Astrocyte (in vitro differentiated cells and primary cell): ENCODE data around the gene ARID5B. TPM values are rescaled to one million over a fixed set of nuclear protein-coding genes. Genes with fewer than 3 reads are reported as not detected.

Experiments used
- DNase-seq: peaks from one replicate; pipeline ENCODE4 v3.0.0-alpha.2; 2010; ENCODE audit warnings: low read depth
- FAIRE-seq: peaks from 2 replicates; lab custom pipeline; 2011; peaks lifted over from hg19 to GRCh38; lab: Jason Lieb, UNC
- H2AFZ ChIP-seq: 2 replicates; pipeline ENCODE4 v1.6.0; 2012; ENCODE audit warnings: low read depth, low read length, inconsistent platforms
- H3K27ac ChIP-seq: 2 replicates; pipeline ENCODE4 v1.5.1; 2011; ENCODE audit warnings: low read depth, low read length, inconsistent platforms
- H3K27me3 ChIP-seq: 2 replicates; pipeline ENCODE4 v1.6.0; 2011; ENCODE audit warnings: low read length, inconsistent platforms; ENCODE audit not compliant: insufficient read depth
- H3K36me3 ChIP-seq: 2 replicates; pipeline ENCODE4 v1.5.1; 2011; ENCODE audit warnings: low read length, inconsistent platforms; ENCODE audit not compliant: insufficient read depth
- H3K4me1 ChIP-seq: 2 replicates; pipeline ENCODE4 v1.5.1; 2011; ENCODE audit warnings: low read length, inconsistent platforms; ENCODE audit not compliant: insufficient read depth
- H3K4me2 ChIP-seq: 2 replicates; pipeline ENCODE4 v1.6.0; 2012; ENCODE audit warnings: low read length, inconsistent platforms
- H3K4me3 ChIP-seq: 2 replicates; pipeline ENCODE4 v1.5.1; 2011; ENCODE audit warnings: low read depth, mild to moderate bottlenecking, low read length, inconsistent platforms; ENCODE audit not compliant: insufficient read depth
- H3K79me2 ChIP-seq: 2 replicates; pipeline ENCODE4 v1.6.0; 2012; ENCODE audit warnings: mild to moderate bottlenecking, low read length, inconsistent platforms; ENCODE audit not compliant: insufficient read depth
- H3K9ac ChIP-seq: 2 replicates; pipeline ENCODE4 v1.6.0; 2012; ENCODE audit warnings: mild to moderate bottlenecking, low read length, inconsistent platforms
- H3K9me3 ChIP-seq: 2 replicates; pipeline ENCODE4 v1.5.1; 2012; ENCODE audit warnings: low read depth, mild to moderate bottlenecking, low read length, inconsistent platforms; ENCODE audit not compliant: insufficient read depth
- H4K20me1 ChIP-seq: 2 replicates; pipeline ENCODE4 v1.6.0; 2012; ENCODE audit warnings: low read length, inconsistent platforms; ENCODE audit not compliant: insufficient read depth
- H3K27ac Mint-ChIP-seq: one replicate; pipeline ENCODE4 v1.8.0; 2021; ENCODE audit warnings: mild to moderate bottlenecking, mixed read lengths; ENCODE audit not compliant: unreplicated experiment
- H3K27me3 Mint-ChIP-seq: one replicate; pipeline ENCODE4 v1.8.0; 2021; ENCODE audit warnings: low read depth, mixed read lengths; ENCODE audit not compliant: unreplicated experiment
- H3K36me3 Mint-ChIP-seq: one replicate; pipeline ENCODE4 v1.8.0; 2021; ENCODE audit warnings: low read depth, mixed read lengths; ENCODE audit not compliant: unreplicated experiment
- H3K4me1 Mint-ChIP-seq: one replicate; pipeline ENCODE4 v1.8.0; 2021; ENCODE audit warnings: low read depth, mixed read lengths; ENCODE audit not compliant: unreplicated experiment
- H3K4me3 Mint-ChIP-seq: one replicate; pipeline ENCODE4 v1.8.0; 2021; ENCODE audit warnings: mild to moderate bottlenecking, moderate library complexity, mixed read lengths; ENCODE audit not compliant: unreplicated experiment
- H3K9me3 Mint-ChIP-seq: one replicate; pipeline ENCODE4 v1.8.0; 2021; ENCODE audit warnings: mild to moderate bottlenecking, mixed read lengths; ENCODE audit not compliant: unreplicated experiment
- CTCF ChIP-seq: IDR thresholded peaks from 2 replicates; pipeline ENCODE4 v1.5.1; 2011; ENCODE audit warnings: low read depth, mild to moderate bottlenecking, inconsistent platforms, low read length, moderate library complexity; ENCODE audit not compliant: insufficient read depth
- EZH2 ChIP-seq: IDR thresholded peaks from 2 replicates; pipeline ENCODE4 v1.6.1; 2012; ENCODE audit warnings: mild to moderate bottlenecking, low read length, inconsistent platforms; ENCODE audit not compliant: insufficient read depth
- total RNA-seq: library from RNA; stranded (reverse); gene quantifications from 2 replicates; pipeline ENCODE4 v1.2.1, GENCODE V29; 2021

ARID5B gene
- total RNA-seq, 1 donor from 2014 or later = 66.0 TPM

DNA sequence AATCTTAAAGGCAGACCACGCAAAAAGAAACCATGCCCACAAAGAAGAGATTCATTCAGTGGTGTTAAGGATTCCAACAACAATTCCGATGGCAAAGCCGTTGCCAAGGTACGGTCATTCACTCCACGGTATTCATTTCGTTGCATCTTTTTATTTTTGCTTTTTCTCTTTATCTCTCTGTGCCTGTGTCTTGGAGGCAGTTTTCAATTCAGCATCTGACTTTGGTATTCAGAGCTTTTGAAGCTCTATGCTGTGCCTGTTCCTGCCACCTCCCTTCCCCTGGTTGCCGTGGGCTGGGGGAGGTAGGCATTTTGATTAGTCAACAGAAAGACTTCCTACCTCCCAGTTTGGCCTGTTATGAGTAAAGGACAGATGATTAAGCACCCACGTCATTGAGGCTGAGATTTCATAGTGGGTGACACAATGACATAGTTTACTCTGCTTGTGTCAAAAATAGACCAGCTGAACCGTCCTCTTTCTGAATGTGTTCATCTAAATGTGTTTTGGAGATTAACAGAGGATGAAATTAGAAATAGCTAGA lies 149.5 kb downstream of the ARID5B start:
- Mint-ChIP-seq H3K4me1 (peaks cover 62% of the 10 kb centered on the region), H3K27ac (peak overlapping the region; percentile 98), H3K36me3 (peaks cover 33% of the 10 kb centered on the region), H3K4me3 (peak overlapping the region; percentile 98), H3K9me3 (no peaks in the 10 kb centered on the region), H3K27me3 (no peaks in the 10 kb centered on the region)
- no peak for TF ChIP-seq CTCF
- no peak for TF ChIP-seq EZH2
- H3K79me2 ChIP-seq = peaks cover 95% of the 10 kb centered on the region
- no peaks in the 10 kb centered on the region for H3K9me3 ChIP-seq
- H3K27ac ChIP-seq = peak overlapping the region; percentile 97
- peaks cover 47% of the 10 kb centered on the region for H3K36me3 ChIP-seq
- H3K9ac ChIP-seq = peak overlapping the region; percentile 98
- peaks cover 59% of the 10 kb centered on the region for H3K4me1 ChIP-seq
- H3K4me3 ChIP-seq = peak overlapping the region; percentile 96
- no peak for FAIRE-seq
- peak overlapping the region; percentile 91 for H3K4me2 ChIP-seq
- peaks cover 43% of the 10 kb centered on the region for H4K20me1 ChIP-seq
- peak; percentile 96 for DNase-seq
- H3K27me3 ChIP-seq = no peaks in the 10 kb centered on the region
- no peak overlapping the region for H2AFZ ChIP-seq

DNA sequence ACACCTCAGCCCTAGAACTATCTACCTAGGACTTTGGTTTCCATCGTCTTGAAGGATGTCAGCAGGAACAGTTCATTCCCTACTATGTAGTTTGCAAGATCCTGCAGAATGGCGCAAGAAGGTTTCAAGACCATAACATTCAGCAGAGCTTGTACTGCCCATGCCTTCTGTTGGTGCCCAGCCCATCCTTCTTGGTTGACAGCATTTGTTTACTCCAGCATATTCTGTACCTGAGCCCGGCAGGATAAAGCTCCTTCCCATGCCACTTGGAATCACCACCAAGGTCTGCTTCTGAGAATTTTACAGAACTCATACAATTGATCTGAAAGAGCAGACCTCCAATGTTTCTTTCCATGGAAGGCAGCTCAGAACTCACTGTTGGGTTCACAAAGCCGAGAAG lies 150.8 kb downstream of the ARID5B start:
- peak overlapping the region; percentile 91 for H3K4me2 ChIP-seq
- Mint-ChIP-seq H3K27ac (peak overlapping the region; percentile 60), H3K27me3 (no peaks in the 10 kb centered on the region), H3K4me1 (peaks cover 55% of the 10 kb centered on the region), H3K4me3 (peak overlapping the region; percentile 98), H3K36me3 (peaks cover 40% of the 10 kb centered on the region), H3K9me3 (no peaks in the 10 kb centered on the region)
- H3K4me1 ChIP-seq = peaks cover 51% of the 10 kb centered on the region
- peaks cover 52% of the 10 kb centered on the region for H4K20me1 ChIP-seq
- H3K9ac ChIP-seq = no peak overlapping the region
- DNase-seq = no peak
- H3K27me3 ChIP-seq = no peaks in the 10 kb centered on the region
- H3K9me3 ChIP-seq = no peaks in the 10 kb centered on the region
- TF ChIP-seq CTCF (no peak), EZH2 (no peak)
- peaks cover 100% of the 10 kb centered on the region for H3K79me2 ChIP-seq
- H3K4me3 ChIP-seq = no peak overlapping the region
- H3K27ac ChIP-seq = no peak overlapping the region
- FAIRE-seq = no peak
- H2AFZ ChIP-seq = no peak overlapping the region
- peaks cover 59% of the 10 kb centered on the region for H3K36me3 ChIP-seq

GRCh38 chr10:62053860-62054259 lies 152.4 kb downstream of the ARID5B start:
- Mint-ChIP-seq H3K27me3 (no peaks in the 10 kb centered on the region), H3K27ac (no peak overlapping the region), H3K4me3 (peak overlapping the region; percentile 69), H3K9me3 (no peaks in the 10 kb centered on the region), H3K4me1 (peaks cover 46% of the 10 kb centered on the region), H3K36me3 (peaks cover 43% of the 10 kb centered on the region)
- peaks cover 35% of the 10 kb centered on the region for H3K4me1 ChIP-seq
- peaks cover 100% of the 10 kb centered on the region for H3K79me2 ChIP-seq
- DNase-seq (no peak), FAIRE-seq (no peak)
- peaks cover 67% of the 10 kb centered on the region for H4K20me1 ChIP-seq
- no peak overlapping the region for H3K4me3 ChIP-seq
- no peak overlapping the region for H3K9ac ChIP-seq
- H3K27ac ChIP-seq = no peak overlapping the region
- peak overlapping the region; percentile 91 for H3K4me2 ChIP-seq
- no peak overlapping the region for H2AFZ ChIP-seq
- H3K27me3 ChIP-seq = no peaks in the 10 kb centered on the region
- TF ChIP-seq CTCF (no peak), EZH2 (no peak)
- peaks cover 75% of the 10 kb centered on the region for H3K36me3 ChIP-seq
- no peaks in the 10 kb centered on the region for H3K9me3 ChIP-seq
